Ishikawa (cell line): ENCODE results near the gene CLSTN1.

Source experiments
- CEBPB ChIP-seq: IDR thresholded peaks from 2 replicates; pipeline ENCODE4 v1.6.1; 2012
- CREB1 ChIP-seq: IDR thresholded peaks from 2 replicates; pipeline ENCODE4 v1.6.1; 2012; ENCODE audit warnings: low read depth
- EGR1 ChIP-seq: IDR thresholded peaks from 2 replicates; pipeline ENCODE4 v1.6.1; 2012
- EP300 ChIP-seq: IDR thresholded peaks from 2 replicates; pipeline ENCODE4 v1.6.1; 2012; ENCODE audit warnings: borderline replicate concordance
- FOXM1 ChIP-seq: IDR thresholded peaks from 2 replicates; pipeline ENCODE4 v1.6.1; 2012; ENCODE audit warnings: low read depth, borderline replicate concordance
- NFIC ChIP-seq: IDR thresholded peaks from 2 replicates; pipeline ENCODE4 v1.6.1; 2012
- RAD21 ChIP-seq: IDR thresholded peaks from 2 replicates; pipeline ENCODE4 v1.6.1; 2012; ENCODE audit warnings: low read depth
- TAF1 ChIP-seq: IDR thresholded peaks from 2 replicates; pipeline ENCODE4 v1.6.1; 2012; ENCODE audit warnings: low read depth, mild to moderate bottlenecking
- TCF12 ChIP-seq: IDR thresholded peaks from 2 replicates; pipeline ENCODE4 v1.6.1; 2012; ENCODE audit warnings: low read depth
- TEAD4 ChIP-seq: IDR thresholded peaks from 2 replicates; pipeline ENCODE4 v1.6.1; 2012
- YY1 ChIP-seq: IDR thresholded peaks from 2 replicates; pipeline ENCODE4 v1.6.1; 2012; ENCODE audit warnings: low read depth
- ZBTB7A ChIP-seq: IDR thresholded peaks from 2 replicates; pipeline ENCODE4 v1.6.1; 2012; ENCODE audit warnings: low read depth
- TF ChIP-seq, protein P1 (sequence below): IDR thresholded peaks from 2 replicates; pipeline ENCODE4 v1.6.1; 2012
- TF ChIP-seq, protein P2 (sequence below): IDR thresholded peaks from 2 replicates; pipeline ENCODE4 v1.6.1; 2012; ENCODE audit warnings: low read depth, mild to moderate bottlenecking
- TF ChIP-seq, protein P3 (sequence below): IDR thresholded peaks from 2 replicates; pipeline ENCODE4 v1.6.1; 2012

The CLSTN1 gene

DNA sequence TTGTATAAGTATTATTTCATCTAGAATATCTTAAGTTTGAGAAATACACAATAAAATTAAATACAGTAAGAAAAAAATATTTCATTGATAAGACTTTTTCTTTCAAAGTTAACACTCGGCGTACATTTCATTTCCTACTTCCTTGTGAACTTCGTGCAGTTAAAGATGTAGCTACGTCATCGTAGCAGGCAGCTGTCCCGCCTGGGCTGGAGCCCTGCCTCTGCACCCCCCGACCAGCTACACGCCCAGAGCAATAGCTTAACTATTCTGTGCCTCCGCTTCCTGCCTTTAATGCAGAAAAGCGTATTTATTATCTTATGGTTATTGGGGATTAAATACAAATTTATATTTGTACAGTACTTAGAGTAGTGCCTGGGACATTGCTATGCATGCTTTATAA lies 53.5 kb downstream of the CLSTN1 start:
- no peak for TF ChIP-seq RAD21
- TF ChIP-seq NFIC = no peak
- no peak for TF ChIP-seq TCF12
- no peak for TF ChIP-seq EP300
- no peak for TF ChIP-seq ZBTB7A

DNA sequence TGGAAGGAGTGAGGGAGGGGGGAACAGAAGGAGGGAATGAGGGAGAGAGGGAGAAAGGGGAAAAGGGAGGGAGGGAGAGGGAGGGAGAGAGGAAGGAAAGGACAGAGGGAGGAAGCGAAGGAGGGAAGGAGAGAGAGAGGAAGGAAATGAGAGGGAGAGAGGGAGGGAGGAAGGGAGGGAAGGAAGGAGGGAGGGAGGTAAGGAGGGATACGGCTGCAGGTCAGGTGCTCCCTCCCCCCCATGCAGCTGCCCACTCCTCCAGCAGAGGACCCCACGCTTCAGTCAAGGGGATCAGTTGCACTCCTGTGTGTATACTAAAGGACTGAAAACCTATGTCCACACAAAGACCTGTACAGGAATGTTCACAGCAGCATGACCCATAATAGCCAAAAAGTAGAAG lies 54.8 kb downstream of the CLSTN1 start:
- TF ChIP-seq, protein P1, sequence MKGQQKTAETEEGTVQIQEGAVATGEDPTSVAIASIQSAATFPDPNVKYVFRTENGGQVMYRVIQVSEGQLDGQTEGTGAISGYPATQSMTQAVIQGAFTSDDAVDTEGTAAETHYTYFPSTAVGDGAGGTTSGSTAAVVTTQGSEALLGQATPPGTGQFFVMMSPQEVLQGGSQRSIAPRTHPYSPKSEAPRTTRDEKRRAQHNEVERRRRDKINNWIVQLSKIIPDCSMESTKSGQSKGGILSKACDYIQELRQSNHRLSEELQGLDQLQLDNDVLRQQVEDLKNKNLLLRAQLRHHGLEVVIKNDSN = no peak
- TF ChIP-seq TCF12 (no peak), RAD21 (no peak), TEAD4 (no peak), EP300 (no peak), NFIC (no peak), FOXM1 (no peak), YY1 (no peak), TAF1 (no peak), CEBPB (no peak), ZBTB7A (no peak), EGR1 (no peak), CREB1 (no peak)
- TF ChIP-seq, protein P2, sequence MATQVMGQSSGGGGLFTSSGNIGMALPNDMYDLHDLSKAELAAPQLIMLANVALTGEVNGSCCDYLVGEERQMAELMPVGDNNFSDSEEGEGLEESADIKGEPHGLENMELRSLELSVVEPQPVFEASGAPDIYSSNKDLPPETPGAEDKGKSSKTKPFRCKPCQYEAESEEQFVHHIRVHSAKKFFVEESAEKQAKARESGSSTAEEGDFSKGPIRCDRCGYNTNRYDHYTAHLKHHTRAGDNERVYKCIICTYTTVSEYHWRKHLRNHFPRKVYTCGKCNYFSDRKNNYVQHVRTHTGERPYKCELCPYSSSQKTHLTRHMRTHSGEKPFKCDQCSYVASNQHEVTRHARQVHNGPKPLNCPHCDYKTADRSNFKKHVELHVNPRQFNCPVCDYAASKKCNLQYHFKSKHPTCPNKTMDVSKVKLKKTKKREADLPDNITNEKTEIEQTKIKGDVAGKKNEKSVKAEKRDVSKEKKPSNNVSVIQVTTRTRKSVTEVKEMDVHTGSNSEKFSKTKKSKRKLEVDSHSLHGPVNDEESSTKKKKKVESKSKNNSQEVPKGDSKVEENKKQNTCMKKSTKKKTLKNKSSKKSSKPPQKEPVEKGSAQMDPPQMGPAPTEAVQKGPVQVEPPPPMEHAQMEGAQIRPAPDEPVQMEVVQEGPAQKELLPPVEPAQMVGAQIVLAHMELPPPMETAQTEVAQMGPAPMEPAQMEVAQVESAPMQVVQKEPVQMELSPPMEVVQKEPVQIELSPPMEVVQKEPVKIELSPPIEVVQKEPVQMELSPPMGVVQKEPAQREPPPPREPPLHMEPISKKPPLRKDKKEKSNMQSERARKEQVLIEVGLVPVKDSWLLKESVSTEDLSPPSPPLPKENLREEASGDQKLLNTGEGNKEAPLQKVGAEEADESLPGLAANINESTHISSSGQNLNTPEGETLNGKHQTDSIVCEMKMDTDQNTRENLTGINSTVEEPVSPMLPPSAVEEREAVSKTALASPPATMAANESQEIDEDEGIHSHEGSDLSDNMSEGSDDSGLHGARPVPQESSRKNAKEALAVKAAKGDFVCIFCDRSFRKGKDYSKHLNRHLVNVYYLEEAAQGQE = no peak
- TF ChIP-seq, protein P3, sequence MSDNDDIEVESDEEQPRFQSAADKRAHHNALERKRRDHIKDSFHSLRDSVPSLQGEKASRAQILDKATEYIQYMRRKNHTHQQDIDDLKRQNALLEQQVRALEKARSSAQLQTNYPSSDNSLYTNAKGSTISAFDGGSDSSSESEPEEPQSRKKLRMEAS = no peak

DNA sequence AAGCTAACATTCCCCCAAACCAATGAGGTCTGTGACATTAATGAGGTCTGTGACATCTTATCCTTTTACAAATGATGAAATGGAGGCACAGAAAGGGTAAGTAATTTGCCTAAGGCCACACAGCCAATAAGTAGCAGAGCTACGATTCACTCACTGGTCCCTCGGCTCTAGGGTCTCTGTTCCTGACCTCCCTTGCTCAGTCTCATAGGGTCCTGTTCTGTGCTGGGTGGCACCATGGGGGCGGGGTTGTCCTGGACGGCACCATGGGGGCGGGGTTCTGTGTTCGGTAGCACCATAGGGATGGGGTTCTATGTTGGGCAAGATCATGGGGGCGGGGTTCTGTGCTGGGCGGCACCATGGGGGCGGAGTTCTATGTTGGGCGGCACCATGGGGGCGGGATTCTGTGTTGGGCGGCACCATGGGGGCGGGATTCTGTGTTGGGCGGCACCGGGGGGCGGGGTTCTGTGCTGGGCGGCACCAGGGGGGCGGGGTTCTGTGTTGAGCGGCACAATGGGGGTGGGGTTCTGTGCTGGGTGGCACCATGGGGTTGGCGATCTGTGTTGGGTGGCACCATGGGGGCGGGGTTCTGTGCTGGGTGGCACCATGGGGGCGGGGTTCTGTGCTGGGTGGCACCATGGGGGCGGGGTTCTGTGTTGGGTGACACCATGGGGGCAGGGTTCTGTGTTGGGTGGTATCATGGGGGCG lies 55.6 kb downstream of the CLSTN1 start:
- TF ChIP-seq CEBPB = peak; percentile 67
- TF ChIP-seq RAD21 = no peak
- TF ChIP-seq, protein P1 = no peak
- TF ChIP-seq TCF12 = no peak
- TF ChIP-seq FOXM1 = no peak
- TF ChIP-seq CREB1 = no peak
- TF ChIP-seq, protein P2 = no peak

DNA sequence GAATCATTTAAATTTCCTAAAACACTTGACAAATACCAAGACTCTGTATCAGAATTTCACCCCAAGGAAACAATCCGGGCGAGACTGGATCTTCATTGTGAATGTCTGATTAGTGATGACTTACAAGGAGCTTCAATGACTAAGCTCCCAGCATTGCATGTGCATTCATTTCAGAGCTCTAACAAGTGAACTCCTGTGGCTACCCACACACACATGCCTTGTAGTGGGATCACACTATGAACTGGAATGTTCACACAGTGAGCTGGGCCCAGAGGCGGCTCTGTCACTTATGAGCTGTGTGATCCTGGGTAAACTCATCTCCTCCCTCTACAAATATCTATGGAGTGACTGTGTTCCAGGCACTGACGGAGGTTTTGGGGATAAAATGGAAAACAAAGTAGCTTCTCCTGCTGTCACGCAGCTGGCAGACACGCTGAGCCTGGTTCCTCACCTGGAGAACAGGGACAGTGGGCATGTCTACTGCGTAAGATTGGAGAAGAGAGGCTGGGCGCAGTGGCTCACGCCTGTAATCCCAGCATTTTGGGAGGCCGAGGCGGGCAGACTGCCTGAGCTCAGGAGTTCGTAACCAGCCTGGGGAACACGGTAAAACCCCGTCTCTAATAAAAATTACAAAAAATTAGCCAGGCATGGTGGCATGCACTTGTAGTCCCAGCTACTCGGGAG lies 56.9 kb downstream of the CLSTN1 start:
- TF ChIP-seq NFIC (no peak), EGR1 (no peak), CEBPB (no peak), TCF12 (no peak), TAF1 (no peak), CREB1 (no peak)
- TF ChIP-seq, protein P3 = no peak
- TF ChIP-seq, protein P2 = no peak

DNA sequence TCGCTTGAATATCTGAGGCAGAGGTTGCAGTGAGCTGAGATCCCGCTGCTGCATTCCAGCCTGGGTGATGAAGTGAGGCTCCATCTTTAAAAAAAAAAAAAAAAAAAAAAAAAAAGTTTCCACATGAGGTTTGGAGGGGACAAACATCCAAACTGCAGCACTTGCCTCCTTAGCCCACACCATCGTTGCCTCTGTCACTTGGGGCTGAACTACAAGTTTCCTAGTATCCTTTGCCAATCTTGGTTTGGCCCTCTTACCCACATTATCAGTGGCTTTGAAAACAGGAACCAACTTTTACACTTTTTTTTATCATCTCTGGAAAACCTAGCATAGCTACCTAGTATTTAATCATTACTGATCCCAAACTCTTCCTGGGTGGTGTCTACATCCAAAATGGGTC lies 59.2 kb downstream of the CLSTN1 start:
- TF ChIP-seq EP300 = no peak
- TF ChIP-seq, protein P3 = no peak
- no peak for TF ChIP-seq TEAD4
- no peak for TF ChIP-seq TAF1
- TF ChIP-seq YY1 = no peak
- TF ChIP-seq, protein P2 = no peak
- no peak for TF ChIP-seq CREB1
- no peak for TF ChIP-seq CEBPB
- TF ChIP-seq, protein P1 = no peak
- TF ChIP-seq NFIC = no peak
